Measurements from ENCODE around the gene JARID2.

The JARID2 gene

GRCh38 chr6:15247500-15248450 lies 1.9 kb downstream of the JARID2 start:
- H2AFZ ChIP-seq (ENCODE audit: low read length): peak overlapping the region; percentile 69
- DNase-seq: peak; percentile 49

GRCh38 chr6:15248451-15249370 lies 2.8 kb downstream of the JARID2 start:
- H3K4me1 ChIP-seq (ENCODE audit: low read length): peaks cover 16% of the 10 kb centered on the region
- no peaks in the 10 kb centered on the region for H3K9me2 ChIP-seq (replicated peaks; ENCODE audit: insufficient read depth, low read length)
- TF ChIP-seq EZH2 (optimal IDR thresholded peaks at IDR 0.05; ENCODE audit: low read depth, low read length): no peak
- TF ChIP-seq EZH2phosphoT487 (IDR thresholded peaks at IDR 0.05; ENCODE audit: low read length): no peak
- no peak for TF ChIP-seq CTCF (IDR thresholded peaks at IDR 0.05; ENCODE audit: low read length)
- H3K36me3 ChIP-seq (replicated peaks; ENCODE audit: insufficient read depth, low read length): peaks cover 1% of the 10 kb centered on the region; the same call in 1 of the 2 replicates
- H3K79me2 ChIP-seq (ENCODE audit: low read length): peaks cover 70% of the 10 kb centered on the region
- DNase-seq: peak; percentile 96
- peak overlapping the region; percentile 52 for H2AFZ ChIP-seq (ENCODE audit: low read length)
- no peaks in the 10 kb centered on the region for H3K9me3 ChIP-seq (replicated peaks; ENCODE audit: insufficient read depth, low read length)
- H4K20me1 ChIP-seq (ENCODE audit: insufficient read depth, low read length): no peaks in the 10 kb centered on the region
- peaks cover 17% of the 10 kb centered on the region for H3F3A ChIP-seq (ENCODE audit: insufficient read depth, low read length)
- peak overlapping the region; percentile 71 for H3K4me2 ChIP-seq (ENCODE audit: low read depth, low read length)
- no peaks in the 10 kb centered on the region for H3K27me3 ChIP-seq (replicated peaks; ENCODE audit: insufficient read depth, low read length)
- peak overlapping the region; percentile 63 for H3K9ac ChIP-seq (ENCODE audit: low read length)
- H3K27ac ChIP-seq (ENCODE audit: low read length): peak overlapping the region; percentile 82; the same call in 1 of the 2 replicates
- peak overlapping the region; percentile 66 for H3K4me3 ChIP-seq (ENCODE audit: low read length)

More at GRCh38 chr6:15247500-15248450, 1.9 kb downstream of the JARID2 start:
- Histone ChIP-seq H3K36me3 (replicated peaks; ENCODE audit: insufficient read depth, low read length) (no peaks in the 10 kb centered on the region), H3K9me3 (replicated peaks; ENCODE audit: insufficient read depth, low read length) (no peaks in the 10 kb centered on the region), H3F3A (ENCODE audit: insufficient read depth, low read length) (peaks cover 17% of the 10 kb centered on the region), H3K9ac (ENCODE audit: low read length) (peak overlapping the region; percentile 75), H3K4me1 (ENCODE audit: low read length) (peaks cover 7% of the 10 kb centered on the region; the same call in 1 of the 2 replicates), H3K79me2 (ENCODE audit: low read length) (peaks cover 60% of the 10 kb centered on the region), H4K20me1 (ENCODE audit: insufficient read depth, low read length) (no peaks in the 10 kb centered on the region), H3K9me2 (replicated peaks; ENCODE audit: insufficient read depth, low read length) (no peaks in the 10 kb centered on the region), H3K27ac (ENCODE audit: low read length) (peak overlapping the region; percentile 70), H3K27me3 (replicated peaks; ENCODE audit: insufficient read depth, low read length) (no peaks in the 10 kb centered on the region), H3K4me3 (ENCODE audit: low read length) (peak overlapping the region; percentile 72), H3K4me2 (ENCODE audit: low read depth, low read length) (peak overlapping the region; percentile 92)
- TF ChIP-seq EZH2phosphoT487 (IDR thresholded peaks at IDR 0.05; ENCODE audit: low read length): no peak
- no peak for TF ChIP-seq CTCF (IDR thresholded peaks at IDR 0.05; ENCODE audit: low read length)
- TF ChIP-seq EZH2 (optimal IDR thresholded peaks at IDR 0.05; ENCODE audit: low read depth, low read length): no peak

GRCh38 chr6:15249371-15250019 lies 3.6 kb downstream of the JARID2 start:
- no peaks in the 10 kb centered on the region for H3K27me3 ChIP-seq (replicated peaks; ENCODE audit: insufficient read depth, low read length)
- H3K4me3 ChIP-seq (ENCODE audit: low read length): peak overlapping the region; percentile 66
- 0 out of 2 replicates have a peak overlapping the region, but pooled peaks have one; percentile 52 for H2AFZ ChIP-seq (ENCODE audit: low read length)
- H3K79me2 ChIP-seq (ENCODE audit: low read length): peaks cover 77% of the 10 kb centered on the region
- H4K20me1 ChIP-seq (ENCODE audit: insufficient read depth, low read length): no peaks in the 10 kb centered on the region
- H3K27ac ChIP-seq (ENCODE audit: low read length): peak overlapping the region; percentile 82; the same call in 1 of the 2 replicates
- no peak for DNase-seq
- peaks cover 3% of the 10 kb centered on the region; the same call in 1 of the 2 replicates for H3K36me3 ChIP-seq (replicated peaks; ENCODE audit: insufficient read depth, low read length)
- no peaks in the 10 kb centered on the region for H3K9me2 ChIP-seq (replicated peaks; ENCODE audit: insufficient read depth, low read length)
- H3K9me3 ChIP-seq (replicated peaks; ENCODE audit: insufficient read depth, low read length): no peaks in the 10 kb centered on the region
- TF ChIP-seq EZH2phosphoT487 (IDR thresholded peaks at IDR 0.05; ENCODE audit: low read length) (no peak), EZH2 (optimal IDR thresholded peaks at IDR 0.05; ENCODE audit: low read depth, low read length) (no peak), CTCF (IDR thresholded peaks at IDR 0.05; ENCODE audit: low read length) (no peak)
- H3F3A ChIP-seq (ENCODE audit: insufficient read depth, low read length): peaks cover 17% of the 10 kb centered on the region
- peak overlapping the region; percentile 71 for H3K4me2 ChIP-seq (ENCODE audit: low read depth, low read length)
- H3K9ac ChIP-seq (ENCODE audit: low read length): peak overlapping the region; percentile 63
- H3K4me1 ChIP-seq (ENCODE audit: low read length): peaks cover 24% of the 10 kb centered on the region
